K562 (cell line): Measurements from ENCODE around the gene NISCH. TPM values are rescaled to one million over a fixed set of nuclear protein-coding genes. Genes with fewer than 3 reads are reported as not detected.

ENCODE experiments used
- CREB1 ChIP-seq, 2 experiments: sonication (generic) in 1 of 2; formaldehyde crosslinking in 1 of 2; IDR thresholded peaks; 2 replicates each; pipeline versions ENCODE4 v1.6.1 to v1.8.0; 2012 to 2022; ENCODE audit warnings: inconsistent platforms in 1 of 2, mild to moderate bottlenecking in 1 of 2, missing genetic modification reagents in 1 of 2, moderate library complexity in 1 of 2
- KLF6 ChIP-seq: fragments of 250-450 bp; sonication (Bioruptor Pico); IDR thresholded peaks from 2 replicates; pipeline ENCODE4 v1.4.0; 2020; ENCODE audit warnings: mild to moderate bottlenecking, moderate library complexity, borderline replicate concordance
- OTX1 ChIP-seq: fragments of 450-650 bp; formaldehyde crosslinking; IDR thresholded peaks from 2 replicates; pipeline ENCODE4 v1.4.0; 2022; ENCODE audit warnings: mild to moderate bottlenecking
- PBX2 ChIP-seq, 2 experiments: IDR thresholded peaks in 1 of 2; conservative IDR thresholded peaks in 1 of 2; 2 replicates each; pipeline ENCODE4 v1.6.1; 2016; ENCODE audit warnings: low read depth in 2 of 2, mild to moderate bottlenecking in 1 of 2, missing compliant biosample characterization in 1 of 2, missing genetic modification characterization in 1 of 2, moderate library complexity in 1 of 2
- ZFX ChIP-seq: sonication (generic); formaldehyde crosslinking; IDR thresholded peaks from 2 replicates; pipeline ENCODE4 v1.8.0; 2022; ENCODE audit warnings: mild to moderate bottlenecking, missing genetic modification reagents, moderate library complexity
- ZNF274 ChIP-seq: IDR thresholded peaks from 2 replicates; pipeline ENCODE4 v1.6.1; 2011; ENCODE audit warnings: low read depth, mild to moderate bottlenecking, low read length, moderate library complexity, borderline replicate concordance
- ZNF431 ChIP-seq: sonication (generic); formaldehyde crosslinking; IDR thresholded peaks from 2 replicates; pipeline ENCODE4 v1.8.0; 2022; ENCODE audit warnings: mild to moderate bottlenecking, missing genetic modification reagents
- polyA plus RNA-seq, 8 experiments: library from polyadenylated mRNA; depleted of rRNA in 4 of 8; stranded (reverse) in 5 of 8; unstranded in 3 of 8; fragments of >200 nt; fragmentation: Nextera tagmentation in 2 of 8; fragmentation: Illumina TruSeq in 1 of 8; extraction: Ambion mirVana in 2 of 8; extraction: Trizol in 1 of 8; gene quantifications; 2 replicates each; pipeline versions ENCODE4 v1.2.1 to v1.2.3, GENCODE V29; 2011 to 2014; ENCODE audit warnings: inconsistent platforms in 1 of 8, missing spikeins in 1 of 8
- total RNA-seq, 7 experiments: library from RNA; depleted of rRNA in 6 of 7; stranded (reverse); fragments of >200 nt in 6 of 7; fragmentation: Illumina TruSeq in 2 of 7; extraction: Trizol in 2 of 7; gene quantifications; 2 replicates each; pipeline versions ENCODE4 v1.2.1 to v1.2.3, GENCODE V29; 2011 to 2021; ENCODE audit warnings: low replicate concordance in 1 of 7

The NISCH gene
- total and polyA plus RNA-seq, 9 of the 15 experiments (the other 6 are each of a cell fraction or from before 2014, with no cell fraction given), result 0.44 to 43.5 (median 23.4) TPM

- TF ChIP-seq OTX1 (CRISPR knock-in tag) (no peak), PBX2 (CRISPR knock-in tag; IDR thresholded peaks at IDR 0.05; ENCODE audit: low read depth) (no peak), PBX2 (tag; conservative IDR thresholded peaks at IDR 0.05; ENCODE audit: low read depth) (no peak), CREB1 (IDR thresholded peaks at IDR 0.05) (no peak), CREB1 (CRISPR knock-in tag; IDR thresholded peaks at IDR 0.05) (no peak), ZFX (CRISPR knock-in tag) (no peak), ZNF274 (no peak), KLF6 (CRISPR knock-in tag) (no peak), ZNF431 (CRISPR knock-in tag) (no peak)
Observed at GRCh38 chr3:52443791-52444687, 11.4 kb upstream of the NISCH start (continued).
